HG03378 (cell line): Measurements from ENCODE around the gene TMEM240.
"Not testable (repeated sequence)": the region's sequence is repeated elsewhere in the genome, so short reads cannot be mapped to it uniquely, and the experiment has no call there.

Source experiments
- ATAC-seq: cut with Tn5 transposase; IDR thresholded peaks from one replicate; pipeline ENCODE4 v1.9.1; 2021; ENCODE audit warnings: mild to moderate bottlenecking, moderate library complexity; ENCODE audit not compliant: unreplicated experiment

TMEM240 gene

DNA sequence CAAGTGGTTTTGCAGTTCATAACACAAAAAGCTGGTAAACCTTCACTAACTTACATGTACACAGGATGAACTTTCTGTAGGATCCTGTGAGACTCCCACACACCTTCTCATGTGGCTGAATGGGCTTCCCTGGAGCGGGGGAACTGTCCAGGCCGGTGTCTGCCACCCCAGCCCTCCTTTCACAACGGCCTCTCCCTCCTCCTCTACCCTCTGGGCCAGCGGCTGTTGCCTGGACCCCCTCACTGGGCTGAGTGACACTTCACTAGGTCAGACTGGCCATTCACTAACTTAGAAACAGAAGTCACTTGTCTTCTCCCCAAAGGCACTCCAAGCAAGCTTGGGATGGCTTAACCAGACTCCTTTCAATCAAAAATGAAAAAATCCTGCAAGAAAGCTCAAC, 18.2 kb upstream of the TMEM240 start:
- ATAC-seq = no peak

DNA sequence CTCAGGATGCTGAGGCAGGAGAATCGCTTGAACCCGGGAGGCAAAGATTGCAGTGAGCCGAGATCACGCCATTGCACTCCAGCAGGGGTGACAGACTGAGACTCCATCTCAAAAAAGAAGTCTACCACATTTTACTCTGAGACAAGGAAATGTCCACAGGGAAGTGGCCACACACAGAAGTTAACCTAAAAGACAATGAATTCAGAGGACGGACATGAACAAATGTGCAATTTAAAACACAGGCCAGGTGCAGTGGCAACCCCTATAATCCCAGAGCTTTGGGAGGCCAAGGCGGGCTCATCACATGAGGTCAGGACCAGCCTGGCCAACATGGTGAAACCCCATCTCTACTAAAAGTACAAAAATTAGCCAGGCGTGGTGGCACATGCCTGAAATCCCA, 17.3 kb upstream of the TMEM240 start:
- ATAC-seq = not testable (repeated sequence)

DNA sequence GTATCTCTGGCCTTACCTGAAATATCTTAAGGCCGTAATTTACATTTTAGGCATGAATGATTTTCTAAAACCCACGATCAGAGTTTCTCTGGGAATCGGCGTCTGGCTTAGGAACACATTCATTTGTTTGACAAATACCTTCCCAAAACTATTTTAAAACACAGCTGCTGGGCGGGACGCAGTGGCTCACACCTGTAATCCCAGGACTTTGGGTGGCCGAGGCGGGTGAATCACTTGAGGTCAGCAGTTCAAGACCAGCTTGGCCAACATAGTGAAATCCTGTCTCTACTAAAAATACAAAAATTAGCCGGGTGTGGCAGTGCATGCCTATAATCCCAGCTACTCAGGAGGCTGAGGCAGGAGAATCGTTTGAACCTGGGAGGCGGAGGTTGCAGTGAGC, 16.5 kb upstream of the TMEM240 start:
- not testable (repeated sequence) for ATAC-seq

DNA sequence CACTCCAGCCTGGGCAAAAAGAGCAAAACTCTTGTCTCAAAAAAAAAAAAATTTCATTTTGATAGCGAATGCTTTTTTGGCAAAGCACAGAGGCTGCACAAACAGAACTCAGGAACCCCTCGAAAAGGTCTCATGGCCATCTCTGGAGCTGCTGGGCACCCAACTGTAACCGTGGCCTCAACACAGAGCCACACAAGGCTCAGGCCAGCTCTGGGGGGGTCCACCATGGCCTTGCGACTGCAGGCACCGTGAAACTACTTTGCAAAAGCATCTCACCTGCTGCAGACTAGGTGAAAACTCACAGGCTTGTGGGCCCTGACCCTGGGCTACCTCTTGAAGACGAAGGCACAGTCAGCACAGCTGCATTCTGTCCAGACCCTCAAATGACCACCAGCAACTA, 16.1 kb upstream of the TMEM240 start:
- ATAC-seq = no peak

DNA sequence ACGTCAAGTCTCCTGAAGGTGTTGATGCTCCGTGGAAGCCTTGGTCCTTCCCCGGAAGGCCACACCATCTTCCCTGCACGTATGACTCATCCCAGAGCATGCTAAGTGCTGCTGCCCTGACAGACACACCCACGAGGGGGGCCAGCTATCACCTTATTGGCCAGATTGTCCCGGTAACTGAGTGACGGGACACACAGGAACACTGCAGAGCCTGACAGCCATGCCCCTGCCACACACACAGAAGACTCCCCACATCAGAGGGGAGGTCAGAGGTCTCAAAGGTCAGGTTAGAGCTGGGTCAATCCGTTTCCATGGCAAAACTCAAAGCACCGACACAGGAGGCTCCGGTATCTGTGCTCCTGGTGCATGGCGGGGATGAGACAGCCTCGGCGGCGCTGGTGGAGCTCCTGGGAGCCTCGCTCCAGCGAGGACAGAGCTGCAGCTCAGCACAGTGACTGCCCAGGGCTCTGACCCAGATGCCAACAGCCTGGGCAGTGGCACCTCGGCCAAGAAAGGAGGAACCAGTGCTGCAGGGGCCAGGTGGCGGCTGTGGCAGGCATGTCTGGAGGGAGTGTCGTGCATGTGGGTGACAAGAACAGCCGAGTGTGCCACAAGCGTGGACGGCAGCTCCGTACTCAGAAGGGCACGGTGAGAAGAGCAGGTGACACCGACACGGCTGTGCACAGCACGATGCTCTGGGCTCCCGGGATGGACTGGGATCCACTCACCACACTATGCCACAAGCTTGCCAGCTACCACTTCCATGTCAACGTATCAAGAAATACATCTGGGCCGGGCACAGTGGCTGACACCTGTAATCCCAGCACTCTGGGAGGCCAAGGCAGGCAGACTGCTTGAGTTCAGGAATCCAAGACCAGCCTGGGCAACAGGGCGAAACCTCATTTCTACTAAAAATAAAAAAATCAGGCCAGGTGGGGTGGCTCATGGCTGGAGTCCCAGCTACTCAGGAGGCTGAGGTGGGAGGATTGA, 14.8 kb upstream of the TMEM240 start:
- no peak for ATAC-seq

DNA sequence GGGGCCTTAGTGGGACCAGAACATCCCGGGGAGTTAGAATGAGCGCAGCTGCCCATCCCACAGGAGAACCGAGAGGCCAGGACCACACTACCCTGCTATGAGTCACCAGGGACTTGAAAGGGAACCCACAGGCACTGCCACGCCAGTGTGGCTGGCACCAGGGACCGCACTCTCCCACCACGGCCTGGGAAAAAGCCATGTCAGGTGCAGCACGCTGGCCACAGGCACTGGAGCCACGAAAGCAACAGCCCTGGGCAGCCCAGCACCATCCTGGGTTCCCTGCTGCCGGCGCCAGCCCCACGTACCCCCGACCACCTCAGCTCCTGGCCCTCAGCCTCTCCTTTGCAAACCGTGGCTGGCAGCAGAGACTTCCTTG, 14.1 kb upstream of the TMEM240 start:
- no peak for ATAC-seq

DNA sequence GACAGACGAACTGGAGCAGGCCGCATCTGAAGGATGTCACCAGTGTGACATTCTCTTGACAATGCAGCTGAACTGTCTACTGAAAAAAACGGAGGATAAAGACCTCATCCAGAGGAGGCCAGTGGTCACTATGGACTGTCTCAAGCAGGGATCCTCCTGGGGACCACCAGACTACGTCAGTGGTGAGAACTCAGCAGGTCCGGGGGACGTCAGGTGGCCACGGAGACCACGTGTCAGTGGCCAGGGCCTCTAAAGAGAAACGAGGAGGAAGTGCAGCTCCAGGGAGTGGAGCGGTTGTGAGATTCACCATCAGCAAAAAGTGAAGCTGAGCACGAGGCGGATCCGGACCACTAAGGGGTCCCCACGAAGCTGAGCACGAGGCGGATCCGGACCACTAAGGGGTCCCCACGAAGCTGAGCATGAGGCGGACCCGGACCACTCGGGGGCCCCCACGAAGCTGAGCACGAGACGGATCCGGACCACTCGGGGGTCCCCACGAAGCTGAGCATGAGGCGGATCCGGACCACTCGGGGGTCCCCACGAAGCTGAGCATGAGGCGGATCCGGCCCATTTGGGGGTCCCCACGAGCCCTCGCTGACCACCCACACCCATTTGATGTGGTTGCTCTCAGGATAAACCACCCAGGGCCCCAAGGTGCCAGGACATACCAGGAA, 13.5 kb upstream of the TMEM240 start:
- no peak for ATAC-seq

DNA sequence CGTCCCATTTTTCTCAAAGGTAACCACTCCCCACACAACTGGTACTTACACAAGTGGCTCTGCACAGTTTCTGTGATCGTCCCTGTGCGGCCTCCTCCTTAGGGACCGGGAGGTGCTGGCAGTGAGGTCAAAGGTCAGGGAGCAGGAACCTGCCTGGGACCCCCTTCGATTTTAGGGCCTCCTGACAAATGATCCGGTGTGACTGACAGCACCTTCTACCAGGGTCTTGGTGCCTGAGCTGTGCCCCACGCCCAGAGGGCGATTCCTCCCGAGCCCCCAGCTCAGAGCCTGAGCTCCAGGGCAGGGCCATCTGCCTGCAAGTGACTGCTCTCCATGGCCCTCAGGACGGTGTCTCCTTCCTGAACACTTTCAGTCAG, 11.8 kb upstream of the TMEM240 start:
- ATAC-seq = no peak

DNA sequence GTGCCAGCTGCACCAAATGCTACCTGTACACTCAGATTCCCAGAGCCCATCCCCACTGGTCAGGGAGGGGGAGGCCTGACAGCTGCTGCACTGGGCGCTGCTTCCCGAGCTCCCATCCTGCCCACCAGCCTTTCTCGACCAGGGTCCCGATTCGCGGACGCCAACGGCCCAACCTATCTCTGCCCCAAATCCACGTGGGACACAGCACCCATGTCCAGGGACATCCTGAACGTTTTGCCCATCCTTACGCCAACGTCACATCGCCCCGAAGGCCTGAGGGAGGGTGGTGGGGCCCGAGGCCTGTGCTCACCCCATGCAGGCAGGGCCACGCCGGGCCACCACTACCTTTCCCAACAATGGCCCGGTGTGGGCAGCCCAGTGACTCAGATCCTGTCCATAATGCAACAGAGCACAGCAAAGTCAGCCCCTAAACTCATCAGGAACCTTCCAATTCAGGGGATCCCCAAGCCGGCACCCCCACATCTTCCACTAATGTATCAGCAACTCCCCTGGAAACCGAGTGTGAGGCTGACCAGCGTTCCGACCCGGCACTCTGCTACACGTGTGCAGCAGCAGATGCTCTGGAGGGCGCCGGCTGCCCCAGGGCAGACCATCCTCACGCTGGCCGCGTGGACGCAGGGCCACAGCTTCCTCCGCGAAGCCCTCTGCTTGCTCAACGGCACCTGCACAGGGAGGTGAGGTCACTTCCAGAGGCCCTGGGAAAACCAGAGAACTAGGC, 11.3 kb upstream of the TMEM240 start:
- ATAC-seq = no peak

DNA sequence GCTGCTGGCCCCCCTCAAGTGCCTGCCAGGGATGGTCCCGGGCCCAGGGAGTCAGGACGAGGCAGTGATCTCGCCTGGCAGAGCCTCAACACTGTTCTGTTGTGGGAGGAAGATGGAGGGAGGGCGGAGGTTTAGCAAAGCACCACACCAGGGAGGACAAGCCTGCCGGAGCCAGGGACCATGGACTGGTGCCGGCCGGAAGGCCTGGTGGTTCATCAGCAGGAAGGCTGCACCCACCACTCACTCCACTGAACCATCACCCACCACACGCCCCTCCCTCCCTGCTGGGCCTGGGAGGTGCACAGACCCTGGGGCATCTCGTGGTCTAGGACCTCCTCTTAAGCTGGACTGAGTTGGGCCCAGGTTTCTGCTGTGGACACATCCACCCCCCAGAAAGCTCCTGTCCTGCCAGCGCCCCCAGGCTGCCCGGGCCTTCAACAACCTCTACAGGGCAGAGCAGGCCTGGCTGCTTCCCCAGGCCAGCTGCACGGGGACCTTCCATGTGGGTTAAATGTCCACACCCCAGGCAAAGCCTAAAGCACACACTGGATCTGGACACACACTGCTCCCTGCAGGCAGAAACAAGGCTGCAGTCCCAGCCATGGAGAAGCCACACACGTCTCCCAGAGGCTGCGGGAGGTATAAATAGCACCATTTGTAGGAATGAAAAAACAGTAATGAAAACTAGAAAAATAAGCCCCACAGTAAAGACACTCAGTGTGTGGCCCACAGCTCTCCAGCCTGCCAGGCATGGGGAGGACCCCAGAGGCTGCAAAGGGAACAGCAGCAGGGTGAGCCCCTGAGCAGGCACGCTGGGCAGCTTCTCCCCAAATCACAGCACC, 10.4 kb upstream of the TMEM240 start:
- no peak for ATAC-seq

DNA sequence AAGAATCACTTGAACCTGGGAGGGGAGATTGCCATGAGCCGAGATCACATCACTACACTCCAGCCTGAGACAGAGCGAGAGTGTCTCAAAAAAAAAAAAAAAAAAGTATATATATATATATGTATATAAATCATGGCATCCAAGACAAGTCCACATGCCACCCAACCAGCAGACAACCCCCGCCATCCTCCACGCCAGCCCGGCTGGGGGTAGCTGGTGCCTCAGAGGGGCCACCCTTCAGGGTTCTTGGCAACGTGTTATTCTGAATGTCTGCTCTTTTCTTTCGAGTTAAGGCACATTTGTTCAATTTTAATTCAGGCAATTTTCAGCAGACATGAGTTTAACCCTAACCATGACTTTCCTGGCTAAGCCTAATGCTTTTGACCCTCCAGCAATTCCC, 9.7 kb upstream of the TMEM240 start:
- no peak for ATAC-seq

DNA sequence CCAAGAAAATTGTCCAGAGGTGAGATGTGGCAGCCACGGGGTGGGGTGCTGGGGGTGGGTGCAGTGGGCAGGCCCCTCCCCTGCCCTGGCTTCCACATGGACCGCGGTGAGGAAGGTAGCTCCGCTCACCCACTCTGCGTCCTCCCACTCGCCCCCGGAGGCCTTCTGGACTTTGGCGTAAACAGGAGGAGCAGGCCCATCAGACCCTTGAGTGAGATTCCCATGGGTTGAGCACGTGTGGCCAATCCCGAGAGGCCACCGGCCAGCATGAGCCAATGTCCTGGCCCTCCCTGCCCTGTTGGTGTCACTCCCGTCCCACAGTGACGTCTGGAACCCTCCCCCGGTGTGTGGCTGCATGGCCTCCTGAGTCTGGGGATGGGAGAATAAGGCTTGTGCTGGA, 8.2 kb upstream of the TMEM240 start:
- no peak for ATAC-seq

DNA sequence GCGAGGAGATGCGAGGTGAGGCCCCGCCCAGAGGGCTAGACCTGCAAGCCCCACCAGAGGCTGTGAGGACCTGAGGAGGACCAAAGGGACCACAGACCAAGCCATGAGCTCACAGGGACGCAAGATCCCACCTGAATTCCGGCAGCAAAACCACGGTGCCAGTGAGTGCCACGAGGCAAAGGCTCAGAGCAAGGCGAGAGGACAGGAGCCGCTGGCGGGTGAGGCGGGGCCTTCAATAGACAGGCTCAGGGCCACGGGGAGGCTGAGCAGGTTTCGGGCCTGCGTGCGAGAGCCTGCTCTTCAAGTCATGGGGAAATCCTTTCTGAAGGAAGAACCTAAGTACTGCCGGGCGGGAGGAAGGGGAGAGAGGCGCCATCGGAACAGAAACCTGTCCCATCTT, 7.1 kb upstream of the TMEM240 start:
- no peak for ATAC-seq

DNA sequence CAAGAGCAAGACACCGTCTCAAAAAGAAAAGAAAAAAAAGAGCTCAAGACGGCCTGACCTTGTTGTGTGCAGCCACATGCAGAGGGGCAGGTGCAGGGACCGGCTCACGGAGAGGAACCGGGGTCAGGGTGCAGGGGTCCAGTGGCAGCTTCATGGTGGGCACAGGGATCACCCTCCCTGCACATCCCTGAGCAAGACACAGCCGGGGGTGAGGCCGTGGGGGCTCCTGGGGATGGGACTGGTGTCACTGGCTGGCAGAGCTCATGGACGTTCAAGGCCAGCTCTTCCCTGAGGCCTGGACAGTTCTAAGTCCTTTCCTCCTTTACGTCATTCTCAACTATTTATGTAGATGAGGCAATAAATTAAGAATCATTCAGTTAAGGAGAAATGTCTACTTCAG, 6.6 kb upstream of the TMEM240 start:
- ATAC-seq = no peak

DNA sequence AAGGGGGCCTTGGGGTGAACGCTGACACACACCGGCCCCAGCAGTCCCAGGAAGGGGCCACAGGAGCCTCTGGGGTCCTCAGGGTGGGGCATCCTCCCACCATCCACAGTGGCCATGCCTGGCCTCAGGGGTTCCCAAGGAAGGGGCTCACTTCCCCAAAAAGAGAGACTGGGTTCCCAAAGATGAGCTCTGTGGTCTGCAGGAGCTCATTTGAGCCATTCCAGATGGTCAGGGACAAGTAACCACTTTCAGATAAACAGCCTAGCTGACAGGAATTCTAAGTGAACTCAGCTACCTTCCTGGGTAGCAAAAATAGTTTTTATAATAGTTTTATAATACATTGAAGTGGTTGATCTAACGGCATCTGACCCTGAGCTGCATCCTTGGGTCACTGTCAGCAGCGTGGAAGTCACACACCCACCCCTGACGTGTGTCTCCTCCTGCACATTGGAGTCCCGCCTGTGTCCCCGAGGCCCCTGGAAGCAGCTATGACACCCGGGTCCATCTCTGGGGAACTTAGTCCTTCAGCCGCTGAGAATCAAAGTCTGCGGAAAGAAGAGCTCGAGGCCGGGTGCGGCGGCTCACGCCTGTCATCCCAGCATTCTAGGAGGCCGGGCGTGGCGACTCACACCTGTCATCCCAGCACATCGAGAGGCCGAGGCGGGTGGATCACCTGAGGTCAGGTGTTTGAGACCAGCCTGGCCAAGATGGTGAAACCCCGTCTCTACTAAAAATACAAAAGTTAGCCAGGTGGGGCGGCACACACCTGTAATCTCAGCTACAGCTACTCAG, 5.7 kb upstream of the TMEM240 start:
- no peak for ATAC-seq

DNA sequence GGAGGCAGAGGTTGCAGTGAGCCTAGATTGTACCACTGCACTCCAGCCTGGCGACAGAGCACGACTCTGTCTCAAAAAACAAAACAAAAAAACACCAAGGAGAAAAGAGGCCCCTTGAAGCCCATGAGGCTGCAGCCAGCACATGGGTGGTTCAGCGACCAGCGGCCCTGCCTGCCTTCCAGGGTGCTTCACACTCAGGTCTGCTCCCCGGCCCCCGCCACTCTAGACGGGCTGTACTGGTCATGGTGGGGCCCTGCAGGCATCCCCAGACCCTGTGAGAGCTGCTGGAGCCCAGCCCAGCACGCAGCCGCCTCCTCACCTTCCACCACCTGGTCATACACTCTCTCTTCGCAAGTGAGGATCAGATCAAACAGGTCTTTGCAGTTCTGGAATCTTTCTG, 4.1 kb upstream of the TMEM240 start:
- ATAC-seq = no peak

DNA sequence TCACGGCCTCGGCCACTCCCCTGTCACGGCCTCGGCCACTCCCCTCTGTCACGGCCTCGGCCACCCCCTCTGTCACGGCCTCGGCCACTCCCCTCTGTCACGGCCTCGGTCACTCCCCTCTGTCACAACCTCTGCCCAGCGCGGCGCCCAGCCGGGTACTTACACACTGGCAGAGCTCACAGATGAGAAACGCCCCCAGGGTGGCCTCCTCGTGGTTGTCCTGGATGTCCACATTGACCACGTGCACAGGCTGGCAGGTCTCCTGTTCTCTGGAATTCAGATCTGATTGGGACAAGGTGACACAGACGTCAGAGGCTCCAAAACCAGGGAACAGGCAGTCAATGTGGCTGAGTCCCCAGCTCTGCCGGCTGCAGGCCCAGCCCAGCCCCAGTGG, 3.3 kb upstream of the TMEM240 start:
- ATAC-seq = no peak

DNA sequence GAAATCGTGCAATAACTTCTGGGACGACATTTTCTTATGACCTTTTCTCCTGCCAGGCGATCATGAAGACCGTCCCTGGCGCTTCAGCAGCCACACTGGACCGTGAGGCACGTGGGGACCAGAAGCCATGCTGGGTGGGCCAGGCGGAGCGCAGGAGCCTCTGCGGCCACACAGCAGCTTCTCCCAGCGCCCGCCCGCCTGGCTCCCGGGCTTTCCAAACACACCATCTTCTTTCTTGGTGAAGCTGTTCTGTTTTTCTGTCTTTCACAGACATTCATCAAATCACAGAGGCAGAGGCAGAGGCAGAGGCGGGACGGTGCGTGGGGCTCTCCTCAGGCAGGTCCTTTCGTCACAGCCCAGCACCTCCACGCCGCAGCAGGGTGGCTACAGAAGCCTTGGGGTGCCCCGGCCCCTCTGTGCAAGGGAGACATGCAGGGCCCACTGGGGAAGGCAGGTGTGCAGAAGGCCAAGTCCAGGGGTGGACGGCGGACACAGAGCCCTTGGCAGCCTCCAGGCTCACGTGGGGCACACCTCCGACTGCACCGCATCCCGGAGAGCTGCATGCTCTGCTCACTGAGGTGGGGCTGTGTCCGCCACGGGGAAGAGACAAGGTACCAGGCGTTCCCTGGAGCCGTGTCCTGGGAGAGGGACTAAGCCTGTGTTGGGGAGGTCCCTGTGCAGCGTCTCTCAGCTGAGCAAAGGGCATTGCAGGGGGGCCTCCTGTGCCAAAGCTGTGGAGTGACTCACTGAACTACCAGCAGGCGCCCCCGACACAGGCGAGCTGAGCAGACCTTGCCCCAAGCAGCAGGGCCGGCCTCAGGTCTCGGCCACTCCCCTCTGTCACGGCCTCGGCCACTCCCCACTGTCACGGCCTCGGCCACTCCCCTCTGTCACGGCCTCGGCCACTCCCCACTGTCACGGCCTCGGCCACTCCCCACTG, 2.6 kb upstream of the TMEM240 start:
- no peak for ATAC-seq
